PC-9 (cell line): Measurements from ENCODE around the gene CCDC167.

Source experiments
- EZH2 ChIP-seq: fragments of 200-600 bp; sonication (generic); IDR thresholded peaks from 2 replicates; pipeline ENCODE4 v1.8.0; 2017; ENCODE audit warnings: antibody characterized with exemption, low read depth
- TF ChIP-seq, protein P1 (sequence below): fragments of 200-600 bp; sonication (generic); conservative IDR thresholded peaks from 2 replicates; pipeline ENCODE4 v1.6.1; 2017; ENCODE audit warnings: mixed run types, antibody characterized with exemption, mild to moderate bottlenecking, moderate library complexity

DNA sequence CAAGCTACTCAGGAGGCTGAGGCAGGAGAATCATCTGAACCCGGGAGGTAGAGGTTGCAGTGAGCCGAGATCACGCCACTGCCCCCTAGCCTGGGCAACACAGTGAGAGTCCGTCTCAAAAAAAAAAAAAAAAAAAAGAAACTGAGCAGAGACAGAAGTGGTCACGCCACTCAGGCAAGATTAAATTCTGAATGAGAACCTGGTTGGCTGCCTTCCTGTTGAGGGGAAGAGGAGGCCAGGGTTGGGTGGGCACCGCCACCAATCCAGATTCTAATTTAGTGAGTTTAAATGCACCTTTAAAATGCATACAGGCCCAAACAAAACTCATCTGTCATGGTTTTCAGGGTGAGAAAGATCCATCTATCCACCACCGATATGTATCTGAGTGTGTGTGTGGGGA, 23.7 kb upstream of the CCDC167 start:
- TF ChIP-seq, protein P1, sequence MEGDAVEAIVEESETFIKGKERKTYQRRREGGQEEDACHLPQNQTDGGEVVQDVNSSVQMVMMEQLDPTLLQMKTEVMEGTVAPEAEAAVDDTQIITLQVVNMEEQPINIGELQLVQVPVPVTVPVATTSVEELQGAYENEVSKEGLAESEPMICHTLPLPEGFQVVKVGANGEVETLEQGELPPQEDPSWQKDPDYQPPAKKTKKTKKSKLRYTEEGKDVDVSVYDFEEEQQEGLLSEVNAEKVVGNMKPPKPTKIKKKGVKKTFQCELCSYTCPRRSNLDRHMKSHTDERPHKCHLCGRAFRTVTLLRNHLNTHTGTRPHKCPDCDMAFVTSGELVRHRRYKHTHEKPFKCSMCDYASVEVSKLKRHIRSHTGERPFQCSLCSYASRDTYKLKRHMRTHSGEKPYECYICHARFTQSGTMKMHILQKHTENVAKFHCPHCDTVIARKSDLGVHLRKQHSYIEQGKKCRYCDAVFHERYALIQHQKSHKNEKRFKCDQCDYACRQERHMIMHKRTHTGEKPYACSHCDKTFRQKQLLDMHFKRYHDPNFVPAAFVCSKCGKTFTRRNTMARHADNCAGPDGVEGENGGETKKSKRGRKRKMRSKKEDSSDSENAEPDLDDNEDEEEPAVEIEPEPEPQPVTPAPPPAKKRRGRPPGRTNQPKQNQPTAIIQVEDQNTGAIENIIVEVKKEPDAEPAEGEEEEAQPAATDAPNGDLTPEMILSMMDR: no peak
- no peak for TF ChIP-seq EZH2
